Breast epithelium (tissue), 4 donors: ENCODE measurements around the gene DTX4. TPM values are rescaled to one million over a fixed set of nuclear protein-coding genes. Genes with fewer than 3 reads are reported as not detected.

Source experiments
- DNase-seq, 2 donors: peaks; one replicate each; pipeline ENCODE4 v3.0.0-alpha.2; 2019; ENCODE audit warnings: low spot score in 2 of 2
- H3K27ac ChIP-seq, 2 donors: fragments of 200-600 bp; sonication (generic) in 1 of 2; one replicate each; pipeline ENCODE4 v1.5.1; 2016 to 2019; ENCODE audit warnings: mild to moderate bottlenecking in 1 of 2
- H3K27me3 ChIP-seq, 2 donors: fragments of 200-600 bp; sonication (generic) in 1 of 2; one replicate each; pipeline versions ENCODE4 v1.5.1 to v1.6.0; 2017 to 2019; ENCODE audit warnings: control low read depth in 1 of 2, mild to moderate bottlenecking in 1 of 2
- H3K36me3 ChIP-seq: fragments of 200-600 bp; one replicate; pipeline ENCODE4 v1.5.1; 2019
- H3K4me1 ChIP-seq, 2 donors: fragments of 200-600 bp; sonication (generic); one replicate each; pipeline ENCODE4 v1.5.1; 2016 to 2019; ENCODE audit warnings: control low read depth in 1 of 2
- H3K4me3 ChIP-seq, 3 donors: fragments of 200-600 bp; sonication (generic); 1 replicate in 2 of 3; 2 replicates in 1 of 3; pipeline ENCODE4 v1.5.1; 2016 to 2019; ENCODE audit warnings: mild to moderate bottlenecking in 3 of 3, moderate library complexity in 2 of 3
- H3K9me3 ChIP-seq, 2 donors: fragments of 200-600 bp; sonication (generic) in 1 of 2; one replicate each; pipeline ENCODE4 v1.5.1; 2016 to 2019; ENCODE audit warnings: control low read depth in 1 of 2
- POLR2A ChIP-seq: fragments of 450-650 bp; IDR thresholded peaks from one replicate; pipeline ENCODE4 v1.6.1; 2016; ENCODE audit warnings: antibody characterized with exemption, mild to moderate bottlenecking, moderate library complexity
- POLR2AphosphoS5 ChIP-seq, 3 donors: sonication (generic); formaldehyde crosslinking; IDR thresholded peaks; one replicate each; pipeline ENCODE4 v1.6.1; 2017; ENCODE audit warnings: antibody characterized with exemption in 3 of 3
- intact Hi-C: fragments of 100-400 bp; cut with DNase I; formaldehyde crosslinking; loops from one replicate; pipeline ENCODE4 v1.15.1; 2023; ENCODE audit warnings: low total_unique reads
- total RNA-seq, 3 donors: library from RNA; depleted of rRNA; stranded (reverse); fragments of >200 nt; gene quantifications; one replicate each; pipeline ENCODE4 v1.1.0, GENCODE V29; 2016
- TF ChIP-seq, protein P1 (sequence below), 3 donors: fragments of 450-650 bp; IDR thresholded peaks; one replicate each; pipeline ENCODE4 v1.5.1; 2016 to 2017; ENCODE audit warnings: antibody characterized with exemption in 3 of 3, mild to moderate bottlenecking in 3 of 3, moderate library complexity in 3 of 3

The DTX4 gene
- total RNA-seq, 3 donors from 2014 or later, result 7.5 to 22.9 (median 10.8) TPM

DNA sequence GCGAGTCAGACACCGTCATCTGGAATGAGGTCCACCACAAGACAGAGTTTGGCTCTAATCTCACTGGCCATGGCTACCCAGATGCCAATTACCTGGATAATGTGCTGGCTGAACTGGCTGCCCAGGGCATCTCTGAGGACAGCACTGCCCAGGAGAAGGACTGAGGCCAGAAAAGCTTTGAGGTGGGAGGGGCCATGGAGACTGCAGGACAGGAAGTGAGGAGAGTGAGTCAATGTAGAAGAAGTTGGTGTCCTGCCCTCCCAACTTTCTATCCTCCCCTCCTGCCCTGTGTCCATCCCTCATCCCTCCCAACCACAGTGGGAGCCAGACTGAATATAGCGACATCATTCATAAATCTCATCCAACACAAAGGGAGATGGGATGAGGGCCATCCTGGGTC lies 32.8 kb downstream of the DTX4 start:
- intact Hi-C loops, result loop anchor here (5.0 kb wide), 1 partner anchor 32 kb away; the partner anchor contains the start of gene DTX4
- H3K27ac ChIP-seq, result no peak overlapping the region

DNA sequence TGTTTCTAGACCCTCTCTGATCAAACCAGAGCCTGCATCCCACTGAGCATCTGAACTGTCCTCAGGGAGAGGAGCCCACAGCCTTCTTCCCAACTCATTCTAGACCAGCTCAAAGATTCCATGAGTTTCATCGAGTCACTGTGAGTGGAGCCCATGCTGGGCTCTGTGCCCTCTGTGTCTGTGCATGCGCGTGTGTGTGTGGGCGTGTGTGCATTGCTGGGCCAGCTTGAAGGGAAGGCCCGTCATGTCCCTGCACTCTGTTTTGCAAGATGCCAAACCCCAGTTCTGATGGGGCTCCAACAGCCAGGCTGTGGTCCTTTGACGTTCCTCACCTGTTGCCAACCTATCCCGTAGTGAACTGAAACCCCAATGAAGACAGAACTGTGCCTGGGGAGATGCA lies 33.7 kb downstream of the DTX4 start:
- Histone ChIP-seq H3K9me3 (no peaks in the 10 kb centered on the region), H3K4me3 (no peak overlapping the region), H3K27ac (no peak overlapping the region), H3K36me3 (peaks cover 5% of the 10 kb centered on the region), H3K27me3 (no peaks in the 10 kb centered on the region), H3K4me1 (peaks cover 0 to 4% of the 10 kb centered on the region in 2 donors)
- DNase-seq, result no peak
- TF ChIP-seq, protein P1, sequence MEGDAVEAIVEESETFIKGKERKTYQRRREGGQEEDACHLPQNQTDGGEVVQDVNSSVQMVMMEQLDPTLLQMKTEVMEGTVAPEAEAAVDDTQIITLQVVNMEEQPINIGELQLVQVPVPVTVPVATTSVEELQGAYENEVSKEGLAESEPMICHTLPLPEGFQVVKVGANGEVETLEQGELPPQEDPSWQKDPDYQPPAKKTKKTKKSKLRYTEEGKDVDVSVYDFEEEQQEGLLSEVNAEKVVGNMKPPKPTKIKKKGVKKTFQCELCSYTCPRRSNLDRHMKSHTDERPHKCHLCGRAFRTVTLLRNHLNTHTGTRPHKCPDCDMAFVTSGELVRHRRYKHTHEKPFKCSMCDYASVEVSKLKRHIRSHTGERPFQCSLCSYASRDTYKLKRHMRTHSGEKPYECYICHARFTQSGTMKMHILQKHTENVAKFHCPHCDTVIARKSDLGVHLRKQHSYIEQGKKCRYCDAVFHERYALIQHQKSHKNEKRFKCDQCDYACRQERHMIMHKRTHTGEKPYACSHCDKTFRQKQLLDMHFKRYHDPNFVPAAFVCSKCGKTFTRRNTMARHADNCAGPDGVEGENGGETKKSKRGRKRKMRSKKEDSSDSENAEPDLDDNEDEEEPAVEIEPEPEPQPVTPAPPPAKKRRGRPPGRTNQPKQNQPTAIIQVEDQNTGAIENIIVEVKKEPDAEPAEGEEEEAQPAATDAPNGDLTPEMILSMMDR (IDR thresholded peaks at IDR 0.05), result no peak
- TF ChIP-seq POLR2AphosphoS5 (IDR thresholded peaks at IDR 0.05), result no peak
- no peak for TF ChIP-seq POLR2A
- intact Hi-C loops, result loop anchor here (5.0 kb wide), 1 partner anchor 33 kb away; the partner anchor contains the start of gene DTX4

More for the DNA sequence above, 32.8 kb downstream of the DTX4 start:
- TF ChIP-seq, protein P1 (IDR thresholded peaks at IDR 0.05), result no peak
- TF ChIP-seq POLR2AphosphoS5 (IDR thresholded peaks at IDR 0.05) (no peak), POLR2A (no peak)
- Histone ChIP-seq H3K27me3 (no peaks in the 10 kb centered on the region), H3K4me1 (peaks cover 0 to 4% of the 10 kb centered on the region in 2 donors), H3K36me3 (peaks cover 5% of the 10 kb centered on the region), H3K9me3 (no peaks in the 10 kb centered on the region), H3K4me3 (no peak overlapping the region)
- no peak for DNase-seq

DNA sequence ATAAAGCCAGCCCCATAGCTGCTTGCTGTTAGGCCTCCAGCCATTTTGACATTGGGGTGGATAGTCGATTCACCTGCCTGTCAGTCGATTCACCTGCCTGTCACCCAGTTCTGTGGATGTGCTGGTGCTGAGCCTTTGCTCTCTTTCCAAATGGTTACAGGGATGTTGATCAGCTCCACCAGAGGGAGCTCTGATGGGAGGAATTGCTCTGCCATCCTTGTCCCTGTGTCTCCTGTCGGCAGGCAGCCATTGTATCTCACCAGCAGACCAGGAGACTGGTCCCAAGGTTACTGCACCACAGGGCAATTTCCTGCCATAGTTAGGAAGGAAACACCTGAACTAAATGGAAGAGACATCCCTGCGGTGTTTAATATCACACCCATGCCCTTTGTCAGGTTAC lies 34.7 kb downstream of the DTX4 start:
- no peak overlapping the region for H3K4me3 ChIP-seq
- H3K4me1 ChIP-seq, result peaks cover 0 to 4% of the 10 kb centered on the region in 2 donors
- intact Hi-C loops, result loop anchor here (5.0 kb wide), 1 partner anchor 34 kb away; the partner anchor contains the start of gene DTX4
- no peak overlapping the region for H3K27ac ChIP-seq
- no peaks in the 10 kb centered on the region for H3K9me3 ChIP-seq
- DNase-seq, result no peak
- peaks cover 5% of the 10 kb centered on the region for H3K36me3 ChIP-seq
- H3K27me3 ChIP-seq, result no peaks in the 10 kb centered on the region
- no peak for TF ChIP-seq POLR2AphosphoS5 (IDR thresholded peaks at IDR 0.05)
- TF ChIP-seq POLR2A, result no peak
- TF ChIP-seq, protein P1 (IDR thresholded peaks at IDR 0.05), result peak in 2 of 3 donors; percentile 17 to 34

DNA sequence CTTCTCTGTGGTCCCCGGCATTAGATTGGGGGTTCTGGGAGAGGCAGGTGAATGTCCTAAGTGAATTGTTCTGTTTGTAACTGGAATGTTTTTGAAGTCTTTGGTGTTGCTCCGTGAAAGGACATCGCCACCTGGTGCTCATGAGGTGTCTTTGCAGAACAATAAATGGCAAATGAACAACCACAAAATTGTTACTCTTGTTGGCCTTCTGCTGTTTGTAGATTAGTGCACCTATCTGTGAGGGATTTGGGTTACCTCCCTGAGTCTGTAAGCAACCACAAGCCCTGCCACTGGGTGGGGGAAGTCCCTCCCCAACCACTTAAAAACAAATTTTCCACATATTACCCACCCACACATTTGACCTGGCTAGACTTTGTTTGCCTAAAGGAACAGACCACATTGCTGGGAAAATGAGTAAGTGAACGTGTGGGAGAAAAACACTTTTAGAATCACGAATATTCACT lies 36.1 kb downstream of the DTX4 start:
- Histone ChIP-seq H3K4me3 (peak overlapping the region in 1 of 3 donors; percentile 18), H3K27ac (peak overlapping the region; percentile 27 to 48), H3K27me3 (no peaks in the 10 kb centered on the region), H3K36me3 (peaks cover 5% of the 10 kb centered on the region), H3K4me1 (peaks cover 0 to 4% of the 10 kb centered on the region in 2 donors), H3K9me3 (no peaks in the 10 kb centered on the region)
- DNase-seq, result peak in 1 of 2 donors; percentile 38
- TF ChIP-seq POLR2A, result no peak
- TF ChIP-seq, protein P1 (IDR thresholded peaks at IDR 0.05), result peak; percentile 58 to 65 (median 62)
- intact Hi-C loops, result loop anchor here (5.0 kb wide), 1 partner anchor 36 kb away; the partner anchor contains the start of gene DTX4

DNA sequence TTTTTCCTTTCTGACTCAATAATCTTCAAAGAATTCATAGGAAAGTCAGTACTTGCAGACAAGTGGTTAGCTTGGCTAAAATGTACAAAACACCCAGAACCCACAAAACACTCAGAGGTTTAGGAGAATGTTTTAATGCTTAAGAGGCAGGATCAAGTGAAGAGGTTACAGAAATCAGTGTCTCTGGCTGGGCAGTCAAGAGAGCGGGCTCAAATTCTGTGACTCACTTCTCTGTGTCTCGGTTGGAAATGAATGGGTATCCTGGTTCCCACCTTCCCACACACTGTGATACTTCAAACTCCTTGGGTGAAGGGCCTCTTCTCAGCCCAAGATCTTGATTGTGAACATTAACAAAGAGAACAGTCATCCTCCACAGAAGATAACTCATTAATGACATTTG lies 37.0 kb downstream of the DTX4 start:
- intact Hi-C loops, result loop anchor here (5.0 kb wide), 1 partner anchor 37 kb away; the partner anchor contains the start of gene DTX4
- no peak for DNase-seq
- Histone ChIP-seq H3K27ac (no peak overlapping the region), H3K4me1 (peaks cover 0 to 4% of the 10 kb centered on the region in 2 donors), H3K27me3 (no peaks in the 10 kb centered on the region), H3K4me3 (peak overlapping the region in 1 of 3 donors; percentile 40), H3K36me3 (peaks cover 5% of the 10 kb centered on the region), H3K9me3 (no peaks in the 10 kb centered on the region)
- TF ChIP-seq POLR2A (no peak), POLR2AphosphoS5 (IDR thresholded peaks at IDR 0.05) (no peak)
- TF ChIP-seq, protein P1 (IDR thresholded peaks at IDR 0.05), result no peak
